Measurements from ENCODE around the gene WNK2.

GRCh38 chr9:93306579-93307091 is 122.7 kb downstream of the WNK2 start:
- TF ChIP-seq POLR2AphosphoS5 (IDR thresholded peaks at IDR 0.05; ENCODE audit: insufficient read depth, low read depth, low read length) = no peak
- no peak for TF ChIP-seq EZH2 (IDR thresholded peaks at IDR 0.05; ENCODE audit: borderline replicate concordance, low read depth, low read length, severe bottlenecking)
- TF ChIP-seq, protein P1, sequence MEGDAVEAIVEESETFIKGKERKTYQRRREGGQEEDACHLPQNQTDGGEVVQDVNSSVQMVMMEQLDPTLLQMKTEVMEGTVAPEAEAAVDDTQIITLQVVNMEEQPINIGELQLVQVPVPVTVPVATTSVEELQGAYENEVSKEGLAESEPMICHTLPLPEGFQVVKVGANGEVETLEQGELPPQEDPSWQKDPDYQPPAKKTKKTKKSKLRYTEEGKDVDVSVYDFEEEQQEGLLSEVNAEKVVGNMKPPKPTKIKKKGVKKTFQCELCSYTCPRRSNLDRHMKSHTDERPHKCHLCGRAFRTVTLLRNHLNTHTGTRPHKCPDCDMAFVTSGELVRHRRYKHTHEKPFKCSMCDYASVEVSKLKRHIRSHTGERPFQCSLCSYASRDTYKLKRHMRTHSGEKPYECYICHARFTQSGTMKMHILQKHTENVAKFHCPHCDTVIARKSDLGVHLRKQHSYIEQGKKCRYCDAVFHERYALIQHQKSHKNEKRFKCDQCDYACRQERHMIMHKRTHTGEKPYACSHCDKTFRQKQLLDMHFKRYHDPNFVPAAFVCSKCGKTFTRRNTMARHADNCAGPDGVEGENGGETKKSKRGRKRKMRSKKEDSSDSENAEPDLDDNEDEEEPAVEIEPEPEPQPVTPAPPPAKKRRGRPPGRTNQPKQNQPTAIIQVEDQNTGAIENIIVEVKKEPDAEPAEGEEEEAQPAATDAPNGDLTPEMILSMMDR (IDR thresholded peaks at IDR 0.05; ENCODE audit: extremely low read depth in 1 of 2, insufficient read depth in 1 of 2, low read depth in 1 of 2, low read length in 2 of 2) = no peak
- TF ChIP-seq POLR2A (IDR thresholded peaks at IDR 0.05; ENCODE audit: low read depth, low read length) = no peak
- TF ChIP-seq MYC (IDR thresholded peaks at IDR 0.05; ENCODE audit: low read depth, low read length) = no peak
- no peak for TF ChIP-seq JUN (IDR thresholded peaks at IDR 0.05; ENCODE audit: borderline replicate concordance, insufficient read depth, insufficient read length, low read depth)
- TF ChIP-seq, protein P2, sequence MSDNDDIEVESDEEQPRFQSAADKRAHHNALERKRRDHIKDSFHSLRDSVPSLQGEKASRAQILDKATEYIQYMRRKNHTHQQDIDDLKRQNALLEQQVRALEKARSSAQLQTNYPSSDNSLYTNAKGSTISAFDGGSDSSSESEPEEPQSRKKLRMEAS (IDR thresholded peaks at IDR 0.05; ENCODE audit: insufficient read depth, insufficient read length) = no peak
- TF ChIP-seq GATA2 (IDR thresholded peaks at IDR 0.05; ENCODE audit: insufficient read depth, insufficient read length, low read depth, low read length) = no peak

All from endothelial cell of umbilical vein (primary cell).